Colonic mucosa (tissue), 4 donors: ENCODE measurements around the gene FMNL2. TPM values are rescaled to one million over a fixed set of nuclear protein-coding genes. Genes with fewer than 3 reads are reported as not detected.

Experiments used
- DNase-seq: peaks from one replicate; pipeline ENCODE4 v3.0.0-alpha.2; 2020
- H3K27ac ChIP-seq: fragments of 200-600 bp; one replicate; pipeline ENCODE4 v1.8.0; 2021
- H3K27me3 ChIP-seq: fragments of 200-600 bp; one replicate; pipeline ENCODE4 v1.8.0; 2021
- H3K36me3 ChIP-seq: fragments of 200-600 bp; one replicate; pipeline ENCODE4 v1.8.0; 2021
- H3K4me1 ChIP-seq: fragments of 200-600 bp; one replicate; pipeline ENCODE4 v1.8.0; 2021; ENCODE audit warnings: mild to moderate bottlenecking
- H3K4me3 ChIP-seq: fragments of 200-600 bp; one replicate; pipeline ENCODE4 v1.8.0; 2021
- H3K9ac ChIP-seq, 2 donors: one replicate each; pipeline ENCODE4 v1.7.0; 2013; ENCODE audit warnings: control low read depth in 2 of 2, low read depth in 2 of 2, low read length in 2 of 2
- H3K9me3 ChIP-seq: fragments of 200-600 bp; one replicate; pipeline ENCODE4 v1.8.0; 2021
- CTCF ChIP-seq: fragments of 200-600 bp; IDR thresholded peaks from one replicate; pipeline ENCODE4 v1.8.0; 2022; ENCODE audit warnings: antibody characterized with exemption, mild to moderate bottlenecking
- intact Hi-C: fragments of 100-400 bp; cut with DNase I; formaldehyde crosslinking; loops from one replicate; pipeline ENCODE4 v1.14.1; 2022
- total RNA-seq, 2 donors: library from RNA; stranded (reverse); fragmentation: NEBNext Ultra II Directional in 1 of 2; extraction: Animal tissue kit (Norgen Biotek cat#: 25700) in 1 of 2; gene quantifications; one replicate each; pipeline ENCODE4 v1.2.1, GENCODE V29; 2021
- donor health status: healthy.
- donor health status: DM: no; HTN: no; CAD: no.
- donor health status: DM: no; HTN: no; CAD: no.

Gene FMNL2
- total RNA-seq, 2 donors from 2014 or later: 10.6 to 17.5 TPM

- Histone ChIP-seq H3K4me3 (no peak overlapping the region), H3K4me1 (no peaks in the 10 kb centered on the region), H3K27ac (no peak overlapping the region), H3K36me3 (no peaks in the 10 kb centered on the region), H3K27me3 (no peaks in the 10 kb centered on the region), H3K9ac (no peak overlapping the region), H3K9me3 (no peaks in the 10 kb centered on the region)
- intact Hi-C loops: no loop called here
- no peak for TF ChIP-seq CTCF
- no peak for DNase-seq
These were observed 236.2 kb downstream of the FMNL2 start for GRCh38 chr2:152571048-152571766.

GRCh38 chr2:152572031-152572430 is 237.1 kb downstream of the FMNL2 start:
- Histone ChIP-seq H3K27me3 (no peaks in the 10 kb centered on the region), H3K4me3 (no peak overlapping the region)
- intact Hi-C loops: no loop called here

GRCh38 chr2:152573168-152573567 is 238.2 kb downstream of the FMNL2 start:
- no peak overlapping the region for H3K9ac ChIP-seq

More at GRCh38 chr2:152572031-152572430, 237.1 kb downstream of the FMNL2 start:
- Histone ChIP-seq H3K36me3 (no peaks in the 10 kb centered on the region), H3K9ac (no peak overlapping the region), H3K27ac (no peak overlapping the region), H3K4me1 (no peaks in the 10 kb centered on the region), H3K9me3 (no peaks in the 10 kb centered on the region)
- no peak for DNase-seq
- no peak for TF ChIP-seq CTCF

GRCh38 chr2:152577579-152577978 is 242.6 kb downstream of the FMNL2 start:
- H3K4me3 ChIP-seq: no peak overlapping the region
- no peaks in the 10 kb centered on the region for H3K4me1 ChIP-seq
- no peak overlapping the region for H3K27ac ChIP-seq
- no peak for TF ChIP-seq CTCF
- H3K9me3 ChIP-seq: no peaks in the 10 kb centered on the region
- no peaks in the 10 kb centered on the region for H3K36me3 ChIP-seq
- intact Hi-C loops: no loop called here
- DNase-seq: no peak
- no peaks in the 10 kb centered on the region for H3K27me3 ChIP-seq
- H3K9ac ChIP-seq: no peak overlapping the region

More at GRCh38 chr2:152573168-152573567, 238.2 kb downstream of the FMNL2 start:
- intact Hi-C loops: no loop called here
- no peak for DNase-seq
- no peaks in the 10 kb centered on the region for H3K4me1 ChIP-seq
- H3K27ac ChIP-seq: no peak overlapping the region
- H3K27me3 ChIP-seq: no peaks in the 10 kb centered on the region
- no peak for TF ChIP-seq CTCF
- H3K4me3 ChIP-seq: no peak overlapping the region
- H3K9me3 ChIP-seq: no peaks in the 10 kb centered on the region
- H3K36me3 ChIP-seq: no peaks in the 10 kb centered on the region

- no peak for DNase-seq
- Histone ChIP-seq H3K4me1 (no peaks in the 10 kb centered on the region), H3K36me3 (no peaks in the 10 kb centered on the region), H3K9me3 (no peaks in the 10 kb centered on the region), H3K9ac (no peak overlapping the region), H3K27ac (no peak overlapping the region), H3K27me3 (no peaks in the 10 kb centered on the region), H3K4me3 (no peak overlapping the region)
- no peak for TF ChIP-seq CTCF
- intact Hi-C loops: no loop called here
These were observed 243.6 kb downstream of the FMNL2 start for GRCh38 chr2:152578573-152578972.
